ENCODE measurements around the gene BICRA.

BICRA gene

DNA sequence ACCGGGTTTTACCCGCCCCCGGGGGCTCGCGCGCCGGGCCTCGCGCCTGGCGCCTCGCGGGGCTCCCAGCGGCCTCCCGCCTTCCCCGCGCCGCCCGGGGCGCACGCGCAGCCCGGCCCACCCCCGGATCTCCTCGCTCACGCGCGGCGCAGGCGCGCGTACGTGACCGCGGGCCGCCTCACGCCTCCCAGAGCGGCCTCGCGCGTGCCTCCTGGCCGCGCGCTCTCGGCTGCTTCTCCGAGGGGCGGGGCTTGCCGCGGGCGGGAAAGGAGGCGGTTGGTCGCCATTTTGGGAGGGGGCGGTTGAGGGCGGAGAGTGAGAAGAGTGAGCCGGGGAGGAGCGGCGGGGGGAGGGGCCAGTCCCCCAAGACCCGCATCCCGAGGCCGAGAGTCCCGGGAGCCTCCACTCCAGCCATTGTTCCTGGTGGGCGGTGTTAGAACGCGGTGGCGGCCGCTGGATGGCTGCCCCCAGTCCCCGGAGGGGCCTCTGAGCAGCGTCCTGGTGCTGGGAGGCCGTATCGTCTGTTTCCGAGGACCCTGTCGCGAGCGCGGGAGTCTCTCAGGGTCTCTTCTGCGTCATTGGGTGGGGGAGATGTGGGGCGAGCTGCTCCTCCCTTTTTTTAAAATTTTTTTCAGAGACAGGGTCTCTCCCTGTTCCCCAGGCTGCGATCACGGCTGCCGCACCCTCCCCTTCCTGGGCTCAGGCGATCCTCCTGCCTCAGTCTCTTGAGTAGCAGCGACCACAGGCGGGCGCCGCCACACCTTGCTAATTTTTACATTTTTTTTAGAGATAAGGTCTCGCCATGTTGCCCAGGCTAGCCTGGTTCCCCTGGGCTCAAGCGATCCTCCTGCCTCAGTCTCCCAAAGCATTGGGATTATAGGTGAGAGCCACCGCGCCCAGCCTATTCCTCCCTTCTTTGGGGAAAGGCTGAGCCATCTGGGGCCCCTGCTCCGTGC, 35.6 kb upstream of the BICRA start, which contains the start of gene ZNF541:
ZNF541 (minus strand) TSS at position 78 of the 956 bp plus-strand sequence. CDS start 17,292 bp downstream, outside the sequence.
- Histone ChIP-seq H3K79me2 (ENCODE audit: insufficient read depth, low read length) (no peaks in the 10 kb centered on the region), H2AFZ (ENCODE audit: low read depth, low read length, severe bottlenecking) (no peak within 1 kb of the TSS), H3K27ac (ENCODE audit: low read depth, low read length) (no peak within 1 kb of the TSS), H3K4me2 (ENCODE audit: low read depth, low read length, poor library complexity, severe bottlenecking) (no peak within 1 kb of the TSS), H3K4me3 (ENCODE audit: insufficient read depth, low read length, poor library complexity, severe bottlenecking) (no peak within 1 kb of the TSS), H3K9me2 (replicated peaks; ENCODE audit: insufficient read depth, low read length) (no peaks in the 10 kb centered on the region), H3K36me3 (ENCODE audit: low read length) (no peaks in the 10 kb centered on the region), H3K9me3 (ENCODE audit: insufficient read depth, low read length) (no peaks in the 10 kb centered on the region), H4K20me1 (ENCODE audit: low read depth, low read length) (no peaks in the 10 kb centered on the region), H3K9ac (ENCODE audit: low read length) (no peak within 1 kb of the TSS), H3K27me3 (ENCODE audit: low read length) (no peaks in the 10 kb centered on the region), H3F3A (ENCODE audit: insufficient read depth) (peaks cover 20% of the 10 kb centered on the region; the same call in 1 of the 2 replicates)
- TF ChIP-seq EZH2phosphoT487 (conservative IDR thresholded peaks at IDR 0.05; ENCODE audit: low read length) (no peak), CTCF (IDR thresholded peaks at IDR 0.05; ENCODE audit: insufficient read depth, low read length, poor library complexity, severe bottlenecking) (no peak)

GRCh38 chr19:47580397-47580796, 28.5 kb upstream of the BICRA start:
- no peak for TF ChIP-seq EZH2phosphoT487 (conservative IDR thresholded peaks at IDR 0.05; ENCODE audit: low read length)
- TF ChIP-seq CTCF (IDR thresholded peaks at IDR 0.05; ENCODE audit: insufficient read depth, low read length, poor library complexity, severe bottlenecking), result no peak
- Histone ChIP-seq H3F3A (ENCODE audit: insufficient read depth) (peaks cover 22% of the 10 kb centered on the region; the same call in 1 of the 2 replicates), H3K9me2 (replicated peaks; ENCODE audit: insufficient read depth, low read length) (no peaks in the 10 kb centered on the region), H3K79me2 (ENCODE audit: insufficient read depth, low read length) (no peaks in the 10 kb centered on the region), H3K9me3 (ENCODE audit: insufficient read depth, low read length) (peaks cover 4% of the 10 kb centered on the region; the same call in 1 of the 2 replicates), H3K9ac (ENCODE audit: low read length) (no peak overlapping the region), H2AFZ (ENCODE audit: low read depth, low read length, severe bottlenecking) (no peak overlapping the region), H4K20me1 (ENCODE audit: low read depth, low read length) (no peaks in the 10 kb centered on the region), H3K27me3 (ENCODE audit: low read length) (no peaks in the 10 kb centered on the region), H3K27ac (ENCODE audit: low read depth, low read length) (no peak overlapping the region), H3K4me3 (ENCODE audit: insufficient read depth, low read length, poor library complexity, severe bottlenecking) (no peak overlapping the region), H3K36me3 (ENCODE audit: low read length) (no peaks in the 10 kb centered on the region), H3K4me2 (ENCODE audit: low read depth, low read length, poor library complexity, severe bottlenecking) (no peak overlapping the region)

- Histone ChIP-seq H3K4me3 (ENCODE audit: insufficient read depth, low read length, poor library complexity, severe bottlenecking) (no peak overlapping the region), H3K36me3 (ENCODE audit: low read length) (no peaks in the 10 kb centered on the region), H3K27ac (ENCODE audit: low read depth, low read length) (no peak overlapping the region), H3F3A (ENCODE audit: insufficient read depth) (peaks cover 16% of the 10 kb centered on the region; the same call in 1 of the 2 replicates), H4K20me1 (ENCODE audit: low read depth, low read length) (no peaks in the 10 kb centered on the region), H2AFZ (ENCODE audit: low read depth, low read length, severe bottlenecking) (no peak overlapping the region), H3K4me2 (ENCODE audit: low read depth, low read length, poor library complexity, severe bottlenecking) (no peak overlapping the region), H3K27me3 (ENCODE audit: low read length) (no peaks in the 10 kb centered on the region; the same call in 1 of the 2 replicates), H3K79me2 (ENCODE audit: insufficient read depth, low read length) (no peaks in the 10 kb centered on the region), H3K9me3 (ENCODE audit: insufficient read depth, low read length) (peaks cover 9% of the 10 kb centered on the region; the same call in 1 of the 2 replicates), H3K9ac (ENCODE audit: low read length) (no peak overlapping the region), H3K9me2 (replicated peaks; ENCODE audit: insufficient read depth, low read length) (no peaks in the 10 kb centered on the region)
- TF ChIP-seq CTCF (IDR thresholded peaks at IDR 0.05; ENCODE audit: insufficient read depth, low read length, poor library complexity, severe bottlenecking), result no peak
- TF ChIP-seq EZH2phosphoT487 (conservative IDR thresholded peaks at IDR 0.05; ENCODE audit: low read length), result no peak
These were observed 27.2 kb upstream of the BICRA start for GRCh38 chr19:47581605-47582319.
